ENCODE results near the gene SPINT2.
"Not testable (repeated sequence)": the region's sequence is repeated elsewhere in the genome, so short reads cannot be mapped to it uniquely, and the experiment has no call there.

SPINT2 gene

DNA sequence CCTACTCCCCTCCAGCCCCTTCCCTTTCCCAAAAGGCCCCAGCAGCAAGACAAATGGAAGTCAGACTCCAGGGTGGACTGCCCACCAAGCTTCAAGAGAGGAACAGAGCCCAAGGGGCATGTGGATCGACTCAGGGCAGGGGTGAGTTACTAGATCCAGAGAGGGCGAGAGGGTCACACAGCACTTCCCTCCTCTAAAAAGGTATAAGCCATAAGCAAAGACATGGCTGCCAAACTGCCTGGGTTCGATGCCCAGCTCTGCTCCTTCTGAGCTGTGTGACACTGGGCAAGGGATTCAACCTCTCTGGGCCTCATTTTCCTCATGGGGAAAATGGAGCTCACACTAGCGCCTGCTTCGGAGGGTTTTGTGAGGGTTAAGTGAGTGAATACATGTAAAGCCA, 12.0 kb upstream of the SPINT2 start:
- H3K36me3 Mint-ChIP-seq (ENCODE audit: low read depth), result no peaks in the 10 kb centered on the region
- H3K27ac Mint-ChIP-seq, result peak overlapping the region; percentile 91 to 96 (median 94)
- peak overlapping the region; percentile 42 to 50 (median 50) for H3K4me3 Mint-ChIP-seq
- no peaks in the 10 kb centered on the region for H3K9me3 Mint-ChIP-seq
- peaks cover 12% of the 10 kb centered on the region for H3K27me3 Mint-ChIP-seq (ENCODE audit: low read depth)
- peaks cover 52% of the 10 kb centered on the region for H3K4me1 Mint-ChIP-seq
- TF ChIP-seq CTCF (IDR thresholded peaks at IDR 0.05; ENCODE audit: unreplicated experiment in 3 of 3), result no peak

DNA sequence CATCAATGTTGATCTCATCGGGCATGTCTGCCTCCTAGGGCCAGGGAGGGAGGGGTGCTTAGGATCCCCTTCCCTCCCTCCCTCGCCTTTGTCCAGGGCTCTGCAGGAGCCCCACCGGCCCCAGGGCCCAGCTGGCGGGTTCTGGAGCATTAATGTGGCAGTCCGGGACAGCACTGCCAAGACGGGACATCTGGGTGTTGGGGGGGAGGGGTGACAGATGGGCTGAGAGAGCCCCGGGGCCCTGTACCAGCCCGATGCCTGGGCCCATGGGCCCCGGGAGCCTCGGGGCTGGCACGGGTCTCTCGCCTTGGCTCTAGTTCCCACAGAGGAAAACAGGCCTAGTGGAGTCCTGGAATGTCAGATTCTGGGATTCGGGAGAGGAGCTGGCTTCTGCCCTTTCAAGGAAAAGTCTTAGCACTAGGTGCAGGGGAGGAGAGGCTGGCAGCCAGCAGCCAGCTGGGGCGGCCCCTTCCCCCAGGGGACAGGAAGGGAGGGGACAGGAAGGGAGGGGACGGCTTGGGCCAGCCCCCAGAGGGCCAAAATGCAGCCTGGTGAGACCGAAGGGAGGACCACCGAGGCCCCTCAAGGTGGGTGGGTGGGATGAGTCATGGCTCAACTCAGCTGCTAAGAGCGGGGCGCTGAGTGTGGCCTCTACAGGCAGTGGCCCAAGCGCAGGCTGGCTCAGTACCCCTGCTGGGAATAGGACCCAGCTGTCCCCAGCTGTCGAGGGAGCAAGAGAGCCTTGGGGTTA, 11.3 kb upstream of the SPINT2 start:
- TF ChIP-seq CTCF (IDR thresholded peaks at IDR 0.05; ENCODE audit: unreplicated experiment in 3 of 3), result no peak
- Mint-ChIP-seq H3K27ac (peak overlapping the region; percentile 91 to 96 (median 94)), H3K36me3 (ENCODE audit: low read depth) (no peaks in the 10 kb centered on the region), H3K4me1 (peaks cover 52% of the 10 kb centered on the region), H3K27me3 (ENCODE audit: low read depth) (peaks cover 12% of the 10 kb centered on the region), H3K4me3 (peak overlapping the region in 2 of 3 experiments; percentile 50), H3K9me3 (no peaks in the 10 kb centered on the region)

GRCh38 chr19:38253788-38254187, 10.6 kb upstream of the SPINT2 start:
- no peaks in the 10 kb centered on the region for H3K36me3 Mint-ChIP-seq (ENCODE audit: low read depth)
- H3K9me3 Mint-ChIP-seq, result no peaks in the 10 kb centered on the region
- peak overlapping the region in 2 of 3 experiments; percentile 79 to 91 for H3K27ac Mint-ChIP-seq
- TF ChIP-seq CTCF (IDR thresholded peaks at IDR 0.05; ENCODE audit: unreplicated experiment in 3 of 3), result no peak
- H3K27me3 Mint-ChIP-seq (ENCODE audit: low read depth), result peaks cover 12% of the 10 kb centered on the region
- H3K4me3 Mint-ChIP-seq, result peak overlapping the region; percentile 47 to 56 (median 54)
- H3K4me1 Mint-ChIP-seq, result peaks cover 52% of the 10 kb centered on the region

DNA sequence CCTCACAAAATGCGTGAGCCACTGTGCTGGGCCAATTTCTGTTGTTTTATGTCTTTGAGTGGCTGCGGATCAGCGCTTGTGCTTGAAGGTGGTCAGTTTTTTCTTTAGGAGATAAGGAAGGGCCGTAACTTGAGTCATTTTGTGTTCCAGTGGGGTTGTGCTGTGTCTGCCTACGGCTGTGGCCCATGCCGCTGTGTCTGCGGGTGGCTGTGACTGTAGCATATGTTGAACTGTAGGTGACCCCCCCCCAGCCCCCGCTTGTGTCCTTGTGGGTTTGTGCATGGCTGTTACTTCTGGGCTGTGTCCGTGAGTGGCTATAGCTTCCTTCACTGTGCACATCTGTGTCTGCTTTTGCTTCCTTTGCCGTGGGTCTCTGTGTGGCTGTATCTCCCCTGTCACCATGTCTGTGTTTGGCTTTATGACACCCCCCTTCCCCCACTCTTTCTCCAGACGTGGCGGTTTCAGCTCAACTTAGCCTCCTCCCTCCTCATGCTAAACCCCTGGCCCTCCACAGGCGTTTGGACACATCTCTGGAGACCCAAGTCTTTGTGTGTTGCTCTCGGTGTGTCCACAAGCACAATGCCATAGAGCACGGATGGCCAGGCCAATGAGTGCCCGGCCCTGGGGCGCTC, 8.9 kb upstream of the SPINT2 start:
- no peaks in the 10 kb centered on the region for H3K36me3 Mint-ChIP-seq (ENCODE audit: low read depth)
- peaks cover 51% of the 10 kb centered on the region for H3K4me1 Mint-ChIP-seq
- no peak for TF ChIP-seq CTCF (IDR thresholded peaks at IDR 0.05; ENCODE audit: unreplicated experiment in 3 of 3)
- H3K27me3 Mint-ChIP-seq (ENCODE audit: low read depth), result peaks cover 12% of the 10 kb centered on the region
- peak overlapping the region; percentile 67 to 78 (median 68) for H3K4me3 Mint-ChIP-seq
- peak overlapping the region; percentile 52 to 90 (median 66) for H3K27ac Mint-ChIP-seq
- no peaks in the 10 kb centered on the region for H3K9me3 Mint-ChIP-seq

DNA sequence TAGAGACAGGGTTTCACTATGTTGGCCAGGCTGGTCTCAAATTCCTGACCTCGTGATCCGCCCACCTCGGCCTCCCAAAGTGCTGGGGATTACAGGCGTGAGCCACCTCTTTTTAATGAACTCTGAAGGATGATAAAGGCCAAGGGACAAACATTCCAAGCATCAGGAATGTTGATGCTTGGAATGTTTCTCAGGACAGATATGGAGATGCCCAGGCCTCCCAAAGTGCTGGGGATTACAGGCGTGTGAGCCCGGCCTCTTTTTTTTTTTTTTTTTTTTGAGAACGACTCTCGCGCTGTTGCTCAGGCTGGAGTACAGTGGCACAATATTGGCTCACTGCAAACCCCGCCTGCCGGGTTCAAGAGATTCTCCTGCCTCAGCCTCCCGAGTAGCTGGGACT, 2.4 kb upstream of the SPINT2 start:
- Mint-ChIP-seq H3K27me3 (ENCODE audit: low read depth) (peaks cover 11% of the 10 kb centered on the region), H3K4me1 (peaks cover 32% of the 10 kb centered on the region)
- H3K27ac Mint-ChIP-seq; H3K9me3 Mint-ChIP-seq; H3K4me3 Mint-ChIP-seq; H3K36me3 Mint-ChIP-seq (ENCODE audit: low read depth): not testable (repeated sequence)

DNA sequence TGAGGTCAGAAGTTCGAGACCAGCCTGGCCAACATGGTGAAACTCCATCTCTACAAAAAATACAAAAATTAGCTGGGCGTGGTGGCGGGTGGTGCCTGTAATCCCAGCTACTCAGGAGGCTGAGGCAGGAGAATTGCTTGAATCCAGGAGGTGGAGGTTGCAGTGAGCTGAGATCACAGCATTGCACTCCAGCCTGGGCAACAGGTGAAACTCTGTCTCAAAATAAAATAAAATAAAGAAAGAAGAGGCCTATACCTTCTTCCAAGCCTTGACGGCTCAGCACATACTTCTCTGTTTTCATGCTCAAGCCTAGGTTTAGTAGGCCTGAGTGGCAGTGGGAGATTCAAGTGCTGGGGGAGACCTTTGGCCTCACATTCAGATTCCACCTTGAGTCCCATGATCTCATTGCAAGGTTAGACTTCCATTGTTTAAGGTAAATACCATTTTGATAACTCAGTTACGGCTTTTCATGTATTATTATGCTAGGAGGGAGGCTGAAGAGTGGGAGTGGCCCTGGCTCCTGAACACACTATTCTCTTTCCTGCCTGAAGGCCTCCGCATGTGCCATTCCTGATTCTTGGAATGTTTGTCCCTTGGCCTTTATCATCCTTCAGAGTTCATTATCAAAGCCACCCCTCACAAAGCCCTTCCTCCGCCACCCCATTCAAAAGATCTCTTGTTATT, 1.6 kb upstream of the SPINT2 start:
- no peaks in the 10 kb centered on the region for H3K36me3 Mint-ChIP-seq (ENCODE audit: low read depth)
- H3K27me3 Mint-ChIP-seq (ENCODE audit: low read depth), result peaks cover 8% of the 10 kb centered on the region
- peak overlapping the region; percentile 67 to 78 (median 69) for H3K4me3 Mint-ChIP-seq
- H3K9me3 Mint-ChIP-seq, result no peaks in the 10 kb centered on the region
- peaks cover 40% of the 10 kb centered on the region for H3K4me1 Mint-ChIP-seq
- H3K27ac Mint-ChIP-seq, result peak overlapping the region; percentile 29 to 79 (median 34)
- TF ChIP-seq CTCF (IDR thresholded peaks at IDR 0.05; ENCODE audit: unreplicated experiment in 3 of 3), result no peak

Data from nephron (organoid).